ENCODE measurements around the gene PEMT. TPM values are rescaled to one million over a fixed set of nuclear protein-coding genes. Genes with fewer than 3 reads are reported as not detected.

PEMT gene
- polyA plus RNA-seq, 2 of the 4 experiments (the other 2 are of a cell fraction): 47.5 to 47.8 TPM

DNA sequence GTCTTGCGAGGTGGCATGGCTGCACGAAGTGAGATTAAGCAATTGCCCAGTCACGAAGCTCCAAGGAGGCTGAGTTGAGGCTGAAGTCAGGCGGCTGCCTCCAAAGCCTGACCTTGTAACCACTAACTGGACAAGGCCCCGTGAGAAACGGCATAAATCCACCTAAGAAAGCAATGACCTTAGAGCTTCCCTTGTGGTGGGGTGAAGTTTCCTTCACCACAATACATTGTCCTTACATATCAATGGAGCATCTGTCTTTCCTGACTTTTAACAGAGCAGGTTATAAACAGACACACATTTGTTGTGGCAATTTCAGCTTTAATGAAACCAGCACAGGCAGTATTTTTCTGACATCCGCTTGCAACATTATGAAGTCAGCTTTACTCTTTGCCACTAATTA, 117.2 kb downstream of the PEMT start:
- peaks cover 22% of the 10 kb centered on the region for H3K4me1 ChIP-seq
- WGBS (ENCODE audit: missing lambda C conversion rate): 83% methylated on average over 7 of the region's 7 CpGs
- H3K9me3 ChIP-seq: no peaks in the 10 kb centered on the region
- ATAC-seq (no peak), DNase-seq (ENCODE audit: low read depth in 1 of 2, low spot score in 1 of 2) (no peak), FAIRE-seq (no peak)
- POLR2A ChIA-PET: no interaction called here
- TF ChIP-seq ZNF302 (CRISPR knock-in tag; IDR thresholded peaks at IDR 0.05) (no peak), ESRRA (IDR thresholded peaks at IDR 0.05; ENCODE audit: borderline replicate concordance, low read length) (no peak), SREBF2 (IDR thresholded peaks at IDR 0.05) (no peak), HOXB13 (CRISPR knock-in tag; IDR thresholded peaks at IDR 0.05; ENCODE audit: low read depth) (no peak), NFE2L2 (conservative IDR thresholded peaks at IDR 0.05; ENCODE audit: low read length) (no peak), JUNB (IDR thresholded peaks at IDR 0.05) (no peak), RNF2 (IDR thresholded peaks at IDR 0.05; ENCODE audit: borderline replicate concordance, low read depth) (no peak), POLR2A (IDR thresholded peaks at IDR 0.05; ENCODE audit: low read length) (no peak), MAFK (IDR thresholded peaks at IDR 0.05; ENCODE audit: partially characterized antibody) (no peak)
- TF ChIP-seq, protein P1, sequence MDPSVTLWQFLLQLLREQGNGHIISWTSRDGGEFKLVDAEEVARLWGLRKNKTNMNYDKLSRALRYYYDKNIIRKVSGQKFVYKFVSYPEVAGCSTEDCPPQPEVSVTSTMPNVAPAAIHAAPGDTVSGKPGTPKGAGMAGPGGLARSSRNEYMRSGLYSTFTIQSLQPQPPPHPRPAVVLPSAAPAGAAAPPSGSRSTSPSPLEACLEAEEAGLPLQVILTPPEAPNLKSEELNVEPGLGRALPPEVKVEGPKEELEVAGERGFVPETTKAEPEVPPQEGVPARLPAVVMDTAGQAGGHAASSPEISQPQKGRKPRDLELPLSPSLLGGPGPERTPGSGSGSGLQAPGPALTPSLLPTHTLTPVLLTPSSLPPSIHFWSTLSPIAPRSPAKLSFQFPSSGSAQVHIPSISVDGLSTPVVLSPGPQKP (IDR thresholded peaks at IDR 0.05; ENCODE audit: low read depth, low read length): no peak
- TF ChIP-seq, protein P2, sequence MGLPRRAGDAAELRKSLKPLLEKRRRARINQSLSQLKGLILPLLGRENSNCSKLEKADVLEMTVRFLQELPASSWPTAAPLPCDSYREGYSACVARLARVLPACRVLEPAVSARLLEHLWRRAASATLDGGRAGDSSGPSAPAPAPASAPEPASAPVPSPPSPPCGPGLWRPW (IDR thresholded peaks at IDR 0.05): no peak
- TF ChIP-seq, protein P3, sequence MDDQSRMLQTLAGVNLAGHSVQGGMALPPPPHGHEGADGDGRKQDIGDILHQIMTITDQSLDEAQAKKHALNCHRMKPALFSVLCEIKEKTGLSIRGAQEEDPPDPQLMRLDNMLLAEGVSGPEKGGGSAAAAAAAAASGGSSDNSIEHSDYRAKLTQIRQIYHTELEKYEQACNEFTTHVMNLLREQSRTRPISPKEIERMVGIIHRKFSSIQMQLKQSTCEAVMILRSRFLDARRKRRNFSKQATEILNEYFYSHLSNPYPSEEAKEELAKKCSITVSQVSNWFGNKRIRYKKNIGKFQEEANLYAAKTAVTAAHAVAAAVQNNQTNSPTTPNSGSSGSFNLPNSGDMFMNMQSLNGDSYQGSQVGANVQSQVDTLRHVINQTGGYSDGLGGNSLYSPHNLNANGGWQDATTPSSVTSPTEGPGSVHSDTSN (IDR thresholded peaks at IDR 0.05): no peak
- TF ChIP-seq, protein P4, sequence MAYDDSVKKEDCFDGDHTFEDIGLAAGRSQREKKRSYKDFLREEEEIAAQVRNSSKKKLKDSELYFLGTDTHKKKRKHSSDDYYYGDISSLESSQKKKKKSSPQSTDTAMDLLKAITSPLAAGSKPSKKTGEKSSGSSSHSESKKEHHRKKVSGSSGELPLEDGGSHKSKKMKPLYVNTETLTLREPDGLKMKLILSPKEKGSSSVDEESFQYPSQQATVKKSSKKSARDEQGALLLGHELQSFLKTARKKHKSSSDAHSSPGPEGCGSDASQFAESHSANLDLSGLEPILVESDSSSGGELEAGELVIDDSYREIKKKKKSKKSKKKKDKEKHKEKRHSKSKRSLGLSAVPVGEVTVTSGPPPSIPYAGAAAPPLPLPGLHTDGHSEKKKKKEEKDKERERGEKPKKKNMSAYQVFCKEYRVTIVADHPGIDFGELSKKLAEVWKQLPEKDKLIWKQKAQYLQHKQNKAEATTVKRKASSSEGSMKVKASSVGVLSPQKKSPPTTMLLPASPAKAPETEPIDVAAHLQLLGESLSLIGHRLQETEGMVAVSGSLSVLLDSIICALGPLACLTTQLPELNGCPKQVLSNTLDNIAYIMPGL (CRISPR knock-in tag; IDR thresholded peaks at IDR 0.05; ENCODE audit: borderline replicate concordance): no peak
- CTCF ChIA-PET: interaction anchor here (0.5 to 5.2 kb wide), 7 partner anchors 12 to 167 kb away, joined by 3 to 23 read pairs (median 3); partner anchors contain the start of gene RASD1
- H3K27ac ChIP-seq: no peak overlapping the region
- no peak overlapping the region for H3K4me2 ChIP-seq
- no peak overlapping the region for H3K4me3 ChIP-seq

DNA sequence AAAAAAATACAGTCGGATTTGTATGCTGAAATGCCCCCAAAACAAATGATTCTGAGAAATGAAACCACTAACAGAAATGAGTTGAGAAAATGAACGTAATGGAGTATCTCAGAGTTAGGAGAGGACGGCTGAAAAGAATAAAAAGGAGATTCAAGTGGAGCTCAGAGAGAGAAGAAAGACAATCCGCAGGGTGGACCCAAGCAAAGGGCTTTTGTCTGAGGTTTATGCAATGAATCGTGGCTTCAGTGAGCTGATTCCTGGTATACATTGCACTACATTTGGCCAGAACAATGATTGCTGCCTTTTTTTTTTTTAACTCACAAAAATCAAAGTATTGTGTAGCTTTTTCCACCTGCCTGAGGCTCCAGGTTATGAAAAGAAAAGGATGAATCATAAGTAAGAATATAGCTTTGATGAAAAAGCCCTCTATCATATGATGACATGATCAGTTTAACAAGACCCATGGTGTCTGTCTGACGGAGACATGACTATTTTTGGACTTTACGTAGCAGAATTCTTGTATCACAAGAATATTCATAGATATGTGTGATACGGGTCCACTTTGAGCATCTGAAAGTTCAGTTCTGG, 119.1 kb downstream of the PEMT start:
- 33% methylated on average over 8 of the region's 8 CpGs for WGBS (ENCODE audit: missing lambda C conversion rate)
- H3K4me1 ChIP-seq: 0 out of 3 replicates have a peak, but pooled peaks cover 5% of the 10 kb centered on the region
- DNase-seq (ENCODE audit: low read depth in 1 of 2, low spot score in 1 of 2) (no peak), ATAC-seq (no peak), FAIRE-seq (no peak)
- no peak overlapping the region for H3K4me2 ChIP-seq
- CTCF ChIA-PET: interaction anchor here (0.7 to 4.2 kb wide), 8 partner anchors 10 to 281 kb away, joined by 3 to 22 read pairs (median 9); partner anchors contain the start of gene RASD1
- H3K9me3 ChIP-seq: no peaks in the 10 kb centered on the region
- no peak overlapping the region for H3K27ac ChIP-seq
- POLR2A ChIA-PET: interaction anchor here (1.4 kb wide), 1 partner anchor 24 kb away, joined by 13 read pairs; the partner anchor contains the start of gene RASD1
- TF ChIP-seq FOXS1 (CRISPR knock-in tag; IDR thresholded peaks at IDR 0.05): no peak
- TF ChIP-seq, protein P2 (IDR thresholded peaks at IDR 0.05): no peak
- TF ChIP-seq, protein P5, sequence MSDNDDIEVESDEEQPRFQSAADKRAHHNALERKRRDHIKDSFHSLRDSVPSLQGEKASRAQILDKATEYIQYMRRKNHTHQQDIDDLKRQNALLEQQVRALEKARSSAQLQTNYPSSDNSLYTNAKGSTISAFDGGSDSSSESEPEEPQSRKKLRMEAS (IDR thresholded peaks at IDR 0.05): no peak
- no peak overlapping the region for H3K4me3 ChIP-seq

DNA sequence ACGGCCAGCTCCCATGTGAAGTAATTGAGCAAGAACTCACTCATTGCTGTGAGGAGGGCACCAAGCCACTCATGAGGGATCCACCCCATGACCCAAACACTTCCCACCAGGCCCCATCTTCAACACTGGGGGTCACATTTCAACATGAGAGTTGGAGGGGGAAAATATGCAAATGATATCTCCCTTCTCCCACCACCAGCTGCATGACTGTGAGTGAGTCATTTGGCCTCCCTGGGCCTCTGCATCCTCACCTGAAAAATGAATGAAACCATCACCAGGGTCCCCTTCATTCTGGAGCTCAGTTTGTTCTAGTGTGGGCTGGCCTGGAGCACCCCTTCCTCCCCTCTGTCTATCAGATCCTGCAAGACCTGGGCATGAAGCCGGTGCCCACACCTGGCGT, 121.5 kb downstream of the PEMT start:
- FAIRE-seq (no peak), ATAC-seq (no peak), DNase-seq (ENCODE audit: low read depth in 1 of 2, low spot score in 1 of 2) (no peak)
- CTCF ChIA-PET: interaction anchor here (0.7 to 4.2 kb wide), 3 partner anchors 27 to 143 kb away, joined by 3 to 22 read pairs (median 11); partner anchors contain the start of gene RASD1
- POLR2A ChIA-PET: no interaction called here
- H3K9me3 ChIP-seq: no peaks in the 10 kb centered on the region
- H3K4me3 ChIP-seq: no peak overlapping the region
- H3K27ac ChIP-seq: no peak overlapping the region
- WGBS (ENCODE audit: missing lambda C conversion rate): 86% methylated on average over 3 of the region's 3 CpGs
- TF ChIP-seq MAZ (IDR thresholded peaks at IDR 0.05; ENCODE audit: borderline replicate concordance, low read depth, low read length) (no peak), JUNB (IDR thresholded peaks at IDR 0.05) (no peak), RAD21 (conservative IDR thresholded peaks at IDR 0.05 in 1 of 2, IDR thresholded peaks at IDR 0.05 in 1 of 2) (no peak), HOXB5 (CRISPR knock-in tag; IDR thresholded peaks at IDR 0.05) (no peak), CEBPB (IDR thresholded peaks at IDR 0.05) (no peak), FOSB (CRISPR knock-in tag; IDR thresholded peaks at IDR 0.05) (no peak), HDAC2 (IDR thresholded peaks at IDR 0.05) (no peak), TP53 (CRISPR knock-in tag; IDR thresholded peaks at IDR 0.05) (no peak), MAFK (IDR thresholded peaks at IDR 0.05; ENCODE audit: partially characterized antibody) (no peak), ZFP36 (IDR thresholded peaks at IDR 0.05; ENCODE audit: borderline replicate concordance, partially characterized antibody) (no peak), BHLHE40 (IDR thresholded peaks at IDR 0.05; ENCODE audit: low read depth, low read length) (no peak), TFCP2L1 (CRISPR knock-in tag; IDR thresholded peaks at IDR 0.05) (no peak), PHF8 (IDR thresholded peaks at IDR 0.05; ENCODE audit: borderline replicate concordance, low read depth) (no peak), ZSCAN20 (CRISPR knock-in tag; IDR thresholded peaks at IDR 0.05) (no peak), MYC (IDR thresholded peaks at IDR 0.05; ENCODE audit: borderline replicate concordance, low read length) (no peak)
- H3K4me1 ChIP-seq: 0 out of 3 replicates have a peak, but pooled peaks cover 5% of the 10 kb centered on the region
- no peak overlapping the region for H3K4me2 ChIP-seq
